HL-60 (cell line): ENCODE results near the gene DNAJC5G.

ENCODE experiments used
- DNase-seq, 2 experiments: peaks; one replicate each; pipeline ENCODE4 v3.0.0-alpha.2; 2010 to 2020; ENCODE audit warnings: low read depth in 1 of 2, low spot score in 1 of 2
- H3K27ac ChIP-seq: fragments of 250-450 bp; sonication (Bioruptor Pico); replicated peaks from 2 replicates; pipeline ENCODE4 v1.5.1; 2020; ENCODE audit warnings: mild to moderate bottlenecking, moderate library complexity
- H3K27me3 ChIP-seq: fragments of 250-450 bp; sonication (Bioruptor Pico); 2 replicates; pipeline ENCODE4 v1.5.1; 2021; ENCODE audit warnings: mild to moderate bottlenecking, moderate library complexity; ENCODE audit not compliant: insufficient read depth, poor library complexity, severe bottlenecking
- H3K4me3 ChIP-seq: replicated peaks from 2 replicates; pipeline ENCODE4 v1.5.1; 2011; ENCODE audit warnings: mild to moderate bottlenecking, control low read depth, low read length; ENCODE audit not compliant: insufficient read depth
- GABPA ChIP-seq: IDR thresholded peaks from 2 replicates; pipeline ENCODE4 v1.6.1; 2012; ENCODE audit warnings: low read depth
- POLR2AphosphoS5 ChIP-seq: IDR thresholded peaks from 2 replicates; pipeline ENCODE4 v1.6.1; 2012; ENCODE audit warnings: low read depth
- SPI1 ChIP-seq: IDR thresholded peaks from 2 replicates; pipeline ENCODE4 v1.6.1; 2012; ENCODE audit warnings: low read depth, mild to moderate bottlenecking, borderline replicate concordance
- TF ChIP-seq, protein P1 (sequence below): IDR thresholded peaks from 2 replicates; pipeline ENCODE4 v1.6.1; 2012; ENCODE audit warnings: low read depth; ENCODE audit not compliant: insufficient replicate concordance
- TF ChIP-seq, protein P2 (sequence below): IDR thresholded peaks from one replicate; pipeline ENCODE4 v1.5.1; 2011; ENCODE audit warnings: low read length, control low read depth, inconsistent platforms; ENCODE audit not compliant: insufficient read depth

DNAJC5G gene

DNA sequence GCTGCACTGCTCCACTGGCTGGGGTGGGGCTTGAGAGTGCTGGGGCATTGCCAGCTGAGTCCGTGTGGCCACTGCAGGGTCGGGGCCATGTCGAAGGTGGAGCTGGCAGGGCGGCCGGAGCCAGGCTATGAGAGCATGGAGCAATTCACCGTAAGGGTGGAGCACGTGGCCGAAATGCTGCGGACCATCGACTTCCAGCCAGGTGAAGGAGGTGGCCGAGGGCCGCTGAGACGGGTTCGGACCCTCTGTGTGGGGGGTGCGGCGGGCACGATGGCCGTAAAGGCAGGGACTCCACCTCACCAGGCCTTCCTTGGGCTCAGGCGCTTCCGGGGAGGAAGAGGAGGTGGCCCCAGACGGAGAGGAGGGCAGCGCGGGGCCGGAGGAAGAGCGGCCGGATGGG lies 30.9 kb downstream of the DNAJC5G start:
- H3K4me3 ChIP-seq, result no peak overlapping the region
- DNase-seq, result no peak
- no peak overlapping the region for H3K27ac ChIP-seq
- TF ChIP-seq POLR2AphosphoS5 (no peak), SPI1 (no peak), GABPA (no peak)
- TF ChIP-seq, protein P1, sequence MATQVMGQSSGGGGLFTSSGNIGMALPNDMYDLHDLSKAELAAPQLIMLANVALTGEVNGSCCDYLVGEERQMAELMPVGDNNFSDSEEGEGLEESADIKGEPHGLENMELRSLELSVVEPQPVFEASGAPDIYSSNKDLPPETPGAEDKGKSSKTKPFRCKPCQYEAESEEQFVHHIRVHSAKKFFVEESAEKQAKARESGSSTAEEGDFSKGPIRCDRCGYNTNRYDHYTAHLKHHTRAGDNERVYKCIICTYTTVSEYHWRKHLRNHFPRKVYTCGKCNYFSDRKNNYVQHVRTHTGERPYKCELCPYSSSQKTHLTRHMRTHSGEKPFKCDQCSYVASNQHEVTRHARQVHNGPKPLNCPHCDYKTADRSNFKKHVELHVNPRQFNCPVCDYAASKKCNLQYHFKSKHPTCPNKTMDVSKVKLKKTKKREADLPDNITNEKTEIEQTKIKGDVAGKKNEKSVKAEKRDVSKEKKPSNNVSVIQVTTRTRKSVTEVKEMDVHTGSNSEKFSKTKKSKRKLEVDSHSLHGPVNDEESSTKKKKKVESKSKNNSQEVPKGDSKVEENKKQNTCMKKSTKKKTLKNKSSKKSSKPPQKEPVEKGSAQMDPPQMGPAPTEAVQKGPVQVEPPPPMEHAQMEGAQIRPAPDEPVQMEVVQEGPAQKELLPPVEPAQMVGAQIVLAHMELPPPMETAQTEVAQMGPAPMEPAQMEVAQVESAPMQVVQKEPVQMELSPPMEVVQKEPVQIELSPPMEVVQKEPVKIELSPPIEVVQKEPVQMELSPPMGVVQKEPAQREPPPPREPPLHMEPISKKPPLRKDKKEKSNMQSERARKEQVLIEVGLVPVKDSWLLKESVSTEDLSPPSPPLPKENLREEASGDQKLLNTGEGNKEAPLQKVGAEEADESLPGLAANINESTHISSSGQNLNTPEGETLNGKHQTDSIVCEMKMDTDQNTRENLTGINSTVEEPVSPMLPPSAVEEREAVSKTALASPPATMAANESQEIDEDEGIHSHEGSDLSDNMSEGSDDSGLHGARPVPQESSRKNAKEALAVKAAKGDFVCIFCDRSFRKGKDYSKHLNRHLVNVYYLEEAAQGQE, result no peak
- TF ChIP-seq, protein P2, sequence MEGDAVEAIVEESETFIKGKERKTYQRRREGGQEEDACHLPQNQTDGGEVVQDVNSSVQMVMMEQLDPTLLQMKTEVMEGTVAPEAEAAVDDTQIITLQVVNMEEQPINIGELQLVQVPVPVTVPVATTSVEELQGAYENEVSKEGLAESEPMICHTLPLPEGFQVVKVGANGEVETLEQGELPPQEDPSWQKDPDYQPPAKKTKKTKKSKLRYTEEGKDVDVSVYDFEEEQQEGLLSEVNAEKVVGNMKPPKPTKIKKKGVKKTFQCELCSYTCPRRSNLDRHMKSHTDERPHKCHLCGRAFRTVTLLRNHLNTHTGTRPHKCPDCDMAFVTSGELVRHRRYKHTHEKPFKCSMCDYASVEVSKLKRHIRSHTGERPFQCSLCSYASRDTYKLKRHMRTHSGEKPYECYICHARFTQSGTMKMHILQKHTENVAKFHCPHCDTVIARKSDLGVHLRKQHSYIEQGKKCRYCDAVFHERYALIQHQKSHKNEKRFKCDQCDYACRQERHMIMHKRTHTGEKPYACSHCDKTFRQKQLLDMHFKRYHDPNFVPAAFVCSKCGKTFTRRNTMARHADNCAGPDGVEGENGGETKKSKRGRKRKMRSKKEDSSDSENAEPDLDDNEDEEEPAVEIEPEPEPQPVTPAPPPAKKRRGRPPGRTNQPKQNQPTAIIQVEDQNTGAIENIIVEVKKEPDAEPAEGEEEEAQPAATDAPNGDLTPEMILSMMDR, result no peak
- H3K27me3 ChIP-seq, result peaks cover 12% of the 10 kb centered on the region

DNA sequence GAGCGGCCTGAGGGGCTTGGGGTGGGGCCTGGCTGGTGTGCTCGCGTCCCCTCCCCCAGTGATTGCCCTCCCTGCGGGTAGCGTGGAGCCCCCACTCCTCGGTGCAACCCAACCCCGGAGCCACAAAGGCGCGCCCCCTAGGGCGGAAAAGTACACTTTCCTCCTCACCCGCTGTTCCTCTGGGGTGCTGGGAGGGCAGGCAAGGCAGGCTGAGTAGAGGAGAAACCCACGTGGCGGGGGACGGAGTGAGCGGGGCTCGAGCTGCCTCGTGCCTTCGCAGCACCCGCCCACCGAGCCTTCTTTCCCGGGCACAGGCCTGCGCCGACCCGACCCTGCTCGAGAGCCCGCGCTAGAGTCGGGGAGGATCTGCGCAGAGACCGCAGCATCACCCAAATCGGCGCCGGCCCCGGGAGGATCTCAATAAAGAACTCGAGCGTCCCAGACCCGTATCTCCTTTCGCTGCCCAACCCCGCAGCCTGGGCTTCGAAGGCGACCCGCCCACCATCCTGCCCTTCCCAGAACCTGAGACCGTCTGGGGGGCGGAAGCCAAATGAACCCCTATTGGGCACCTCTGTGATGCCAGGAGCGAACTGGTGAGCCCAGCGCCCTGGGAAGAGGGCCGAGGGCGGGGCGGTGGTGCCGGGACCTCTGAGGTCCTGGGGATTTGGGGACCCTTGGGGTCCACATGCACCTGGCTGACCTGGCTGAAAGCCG lies 31.5 kb downstream of the DNAJC5G start:
- peaks cover 12% of the 10 kb centered on the region for H3K27me3 ChIP-seq
- no peak overlapping the region for H3K4me3 ChIP-seq
- no peak for DNase-seq

DNA sequence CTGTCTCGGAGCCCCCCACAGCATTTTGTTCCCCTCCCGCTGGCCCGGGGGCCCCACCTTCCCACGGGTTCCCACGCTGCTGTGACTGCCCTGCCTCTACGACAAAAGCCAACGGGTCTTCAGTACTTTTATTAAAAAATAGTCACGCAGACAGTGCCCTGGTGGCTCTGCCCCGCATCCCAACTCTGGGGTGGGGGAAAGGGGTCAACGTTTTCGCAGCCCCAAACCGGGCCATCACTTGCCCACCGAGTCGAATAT lies 32.0 kb downstream of the DNAJC5G start:
- no peak for DNase-seq
- no peak for TF ChIP-seq GABPA
- TF ChIP-seq SPI1, result no peak
- TF ChIP-seq, protein P2, result no peak
- TF ChIP-seq, protein P1, result no peak
- Histone ChIP-seq H3K27ac (no peak overlapping the region), H3K4me3 (no peak overlapping the region), H3K27me3 (peaks cover 12% of the 10 kb centered on the region)

More for the DNA sequence above, 31.5 kb downstream of the DNAJC5G start:
- no peak for TF ChIP-seq POLR2AphosphoS5
- TF ChIP-seq, protein P1, result no peak
- TF ChIP-seq GABPA, result no peak
- TF ChIP-seq SPI1, result no peak
- TF ChIP-seq, protein P2, result no peak
- no peak overlapping the region for H3K27ac ChIP-seq
